ENCODE data around the gene HOXD10. TPM values are rescaled to one million over a fixed set of nuclear protein-coding genes. Genes with fewer than 3 reads are reported as not detected.

Gene HOXD10
- total RNA-seq, 1 donor from 2014 or later: not detected

DNA sequence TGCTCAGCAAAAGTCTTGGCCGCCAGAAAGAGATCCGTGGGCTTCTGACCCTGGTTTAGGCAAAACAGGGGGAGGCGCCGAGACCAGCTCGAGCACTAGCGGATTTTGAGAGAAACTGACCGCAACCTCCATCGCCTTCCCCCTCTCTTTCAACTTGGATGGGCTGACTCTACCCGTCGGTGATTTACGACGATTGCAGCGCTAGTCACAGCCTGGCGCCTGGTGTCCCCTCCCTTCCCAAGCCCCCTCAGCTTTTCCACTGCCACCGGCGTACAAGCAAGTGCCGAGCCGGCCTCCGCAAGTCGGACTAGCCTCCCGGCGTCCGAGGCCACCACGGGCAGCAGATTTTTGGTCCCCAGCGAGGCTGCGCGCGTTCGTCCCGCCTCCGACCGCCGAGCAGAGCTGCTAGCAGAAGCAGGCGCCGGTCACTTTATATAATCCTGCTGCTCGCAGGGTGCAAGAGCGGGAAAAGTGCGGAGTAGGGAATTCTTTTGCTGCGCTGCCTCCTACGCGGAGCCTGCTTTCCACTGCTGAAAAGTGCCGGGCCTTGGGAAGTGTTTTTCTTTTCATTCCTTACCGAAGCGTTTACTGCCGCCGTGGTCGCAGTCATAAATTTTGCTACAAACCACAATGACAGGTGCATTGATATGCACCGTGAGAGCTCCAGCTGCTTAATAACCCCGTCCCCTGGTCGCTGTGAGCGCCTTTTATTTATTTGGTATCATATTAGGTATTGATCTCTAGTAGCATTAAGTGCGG lies 48.2 kb downstream of the HOXD10 start:
- Mint-ChIP-seq H3K27me3 (ENCODE audit: insufficient read depth, low read depth) (peaks cover 89% of the 10 kb centered on the region), H3K4me3 (peak overlapping the region; percentile 55), H3K9me3 (peaks cover 14% of the 10 kb centered on the region), H3K4me1 (no peaks in the 10 kb centered on the region), H3K36me3 (no peaks in the 10 kb centered on the region), H3K27ac (no peak overlapping the region)
- Histone ChIP-seq H4K20me1 (ENCODE audit: low read depth) (peaks cover 91% of the 10 kb centered on the region), H3K9ac (no peak overlapping the region), H3K27ac (no peak overlapping the region), H3K36me3 (no peaks in the 10 kb centered on the region), H3K79me2 (ENCODE audit: low read depth) (no peaks in the 10 kb centered on the region), H3K9me3 (ENCODE audit: low read depth) (no peaks in the 10 kb centered on the region), H3K4me3 (no peak overlapping the region), H2AFZ (replicated peaks) (no peak overlapping the region), H3K4me2 (peak overlapping the region; percentile 15), H3F3A (ENCODE audit: low read depth) (no peaks in the 10 kb centered on the region), H3K27me3 (peaks cover 100% of the 10 kb centered on the region), H3K4me1 (no peaks in the 10 kb centered on the region)
- DNase-seq (ENCODE audit: low spot score): peak; percentile 53
- TF ChIP-seq, protein P1, sequence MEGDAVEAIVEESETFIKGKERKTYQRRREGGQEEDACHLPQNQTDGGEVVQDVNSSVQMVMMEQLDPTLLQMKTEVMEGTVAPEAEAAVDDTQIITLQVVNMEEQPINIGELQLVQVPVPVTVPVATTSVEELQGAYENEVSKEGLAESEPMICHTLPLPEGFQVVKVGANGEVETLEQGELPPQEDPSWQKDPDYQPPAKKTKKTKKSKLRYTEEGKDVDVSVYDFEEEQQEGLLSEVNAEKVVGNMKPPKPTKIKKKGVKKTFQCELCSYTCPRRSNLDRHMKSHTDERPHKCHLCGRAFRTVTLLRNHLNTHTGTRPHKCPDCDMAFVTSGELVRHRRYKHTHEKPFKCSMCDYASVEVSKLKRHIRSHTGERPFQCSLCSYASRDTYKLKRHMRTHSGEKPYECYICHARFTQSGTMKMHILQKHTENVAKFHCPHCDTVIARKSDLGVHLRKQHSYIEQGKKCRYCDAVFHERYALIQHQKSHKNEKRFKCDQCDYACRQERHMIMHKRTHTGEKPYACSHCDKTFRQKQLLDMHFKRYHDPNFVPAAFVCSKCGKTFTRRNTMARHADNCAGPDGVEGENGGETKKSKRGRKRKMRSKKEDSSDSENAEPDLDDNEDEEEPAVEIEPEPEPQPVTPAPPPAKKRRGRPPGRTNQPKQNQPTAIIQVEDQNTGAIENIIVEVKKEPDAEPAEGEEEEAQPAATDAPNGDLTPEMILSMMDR (IDR thresholded peaks at IDR 0.05): no peak
- TF ChIP-seq EZH2phosphoT487 (IDR thresholded peaks at IDR 0.05) (peak; percentile 99), EZH2 (IDR thresholded peaks at IDR 0.05) (peak; percentile 100)

DNA sequence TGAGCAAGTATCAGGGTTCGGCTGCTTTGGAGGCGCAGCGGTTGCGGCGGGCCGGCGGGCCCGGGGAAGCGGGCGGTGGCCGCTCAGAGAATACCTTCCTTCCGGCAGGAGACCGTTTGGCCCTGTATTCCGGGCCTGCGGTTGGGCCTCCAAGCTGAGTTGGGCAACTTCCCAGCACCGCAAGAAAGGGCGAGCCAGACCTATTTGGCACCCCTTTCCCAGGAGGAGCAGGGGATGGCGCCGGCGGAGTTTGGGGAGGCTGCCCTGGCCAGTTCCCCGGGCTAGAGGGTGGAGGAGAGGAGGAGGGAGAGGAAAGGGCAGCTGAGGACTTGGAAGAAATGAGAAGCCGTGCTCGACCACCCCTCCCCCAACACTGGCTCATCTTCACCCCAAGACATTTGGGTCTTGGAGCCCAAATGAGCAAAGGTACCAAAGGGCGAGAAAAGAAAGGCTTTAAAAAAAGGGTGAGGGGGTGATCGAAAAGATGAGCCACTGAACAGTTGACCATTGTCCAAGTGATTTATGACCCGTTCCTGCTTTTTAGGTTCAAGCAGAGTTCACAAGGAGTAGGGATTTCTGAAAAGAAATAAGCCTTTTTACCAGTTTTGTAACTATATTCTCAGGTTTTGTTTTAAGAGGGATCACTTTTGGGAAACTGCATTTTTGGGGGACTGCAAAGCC lies 48.9 kb downstream of the HOXD10 start:
- DNase-seq (ENCODE audit: low spot score): peak; percentile 37

DNA sequence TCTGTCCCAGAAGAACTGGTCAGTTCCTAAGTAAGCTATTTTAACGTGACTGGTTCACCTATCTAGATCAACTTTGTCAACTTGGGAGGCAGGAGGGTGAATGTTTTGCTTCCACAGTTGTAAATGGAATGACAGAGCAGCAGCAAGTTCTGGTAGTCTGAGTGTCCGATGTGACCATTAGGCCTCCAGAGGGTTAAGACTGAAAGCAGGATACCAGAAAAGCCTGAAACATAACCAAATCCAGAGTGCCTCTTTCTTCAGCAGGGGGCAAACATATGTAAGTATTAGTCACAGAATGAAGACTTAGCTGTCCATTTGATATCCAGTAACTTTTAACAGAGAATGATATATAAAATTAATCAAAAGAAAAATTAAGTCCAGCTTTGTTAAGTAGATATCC lies 49.7 kb downstream of the HOXD10 start:
- Histone ChIP-seq H3K36me3 (no peaks in the 10 kb centered on the region), H2AFZ (replicated peaks) (no peak overlapping the region), H3K27ac (no peak overlapping the region), H3F3A (ENCODE audit: low read depth) (no peaks in the 10 kb centered on the region), H3K9me3 (ENCODE audit: low read depth) (no peaks in the 10 kb centered on the region), H3K9ac (no peak overlapping the region), H4K20me1 (ENCODE audit: low read depth) (peaks cover 91% of the 10 kb centered on the region), H3K4me3 (no peak overlapping the region), H3K4me1 (no peaks in the 10 kb centered on the region), H3K4me2 (no peak overlapping the region), H3K79me2 (ENCODE audit: low read depth) (no peaks in the 10 kb centered on the region), H3K27me3 (peaks cover 100% of the 10 kb centered on the region)
- Mint-ChIP-seq H3K27ac (no peak overlapping the region), H3K4me1 (no peaks in the 10 kb centered on the region), H3K36me3 (no peaks in the 10 kb centered on the region), H3K27me3 (ENCODE audit: insufficient read depth, low read depth) (peaks cover 87% of the 10 kb centered on the region), H3K9me3 (peaks cover 14% of the 10 kb centered on the region), H3K4me3 (no peak overlapping the region)
- DNase-seq (ENCODE audit: low spot score): no peak
- TF ChIP-seq EZH2 (IDR thresholded peaks at IDR 0.05) (no peak), EZH2phosphoT487 (IDR thresholded peaks at IDR 0.05) (no peak)
- TF ChIP-seq, protein P1 (IDR thresholded peaks at IDR 0.05): no peak

More for the DNA sequence above, 48.9 kb downstream of the HOXD10 start:
- no peak overlapping the region for H3K4me3 ChIP-seq
- peak; percentile 80 for TF ChIP-seq EZH2phosphoT487 (IDR thresholded peaks at IDR 0.05)
- TF ChIP-seq, protein P1 (IDR thresholded peaks at IDR 0.05): no peak
- TF ChIP-seq EZH2 (IDR thresholded peaks at IDR 0.05): peak; percentile 99
- no peak overlapping the region for H3K27ac ChIP-seq
- no peak overlapping the region for H3K27ac Mint-ChIP-seq
- no peak overlapping the region for H3K9ac ChIP-seq
- peak overlapping the region; percentile 55 for H3K4me3 Mint-ChIP-seq
- no peak overlapping the region for H3K4me2 ChIP-seq
- H2AFZ ChIP-seq (replicated peaks): no peak overlapping the region
- peaks cover 90% of the 10 kb centered on the region for H4K20me1 ChIP-seq (ENCODE audit: low read depth)
- peaks cover 100% of the 10 kb centered on the region for H3K27me3 ChIP-seq
- no peaks in the 10 kb centered on the region for H3K4me1 Mint-ChIP-seq
- no peaks in the 10 kb centered on the region for H3K36me3 Mint-ChIP-seq
- no peaks in the 10 kb centered on the region for H3K36me3 ChIP-seq
- no peaks in the 10 kb centered on the region for H3K4me1 ChIP-seq
- H3K79me2 ChIP-seq (ENCODE audit: low read depth): no peaks in the 10 kb centered on the region
- H3F3A ChIP-seq (ENCODE audit: low read depth): no peaks in the 10 kb centered on the region
- peaks cover 87% of the 10 kb centered on the region for H3K27me3 Mint-ChIP-seq (ENCODE audit: insufficient read depth, low read depth)
- H3K9me3 Mint-ChIP-seq: peaks cover 14% of the 10 kb centered on the region
- no peaks in the 10 kb centered on the region for H3K9me3 ChIP-seq (ENCODE audit: low read depth)
